Occipital lobe (tissue), 2 donors: Measurements from ENCODE around the gene TMEM33. TPM values are rescaled to one million over a fixed set of nuclear protein-coding genes. Genes with fewer than 3 reads are reported as not detected.
"Not testable (repeated sequence)": the region's sequence is repeated elsewhere in the genome, so short reads cannot be mapped to it uniquely, and the experiment has no call there.

Source experiments
- DNase-seq: peaks from one replicate; lab custom pipeline; 2025; lab: John Stamatoyannopoulos, UW
- total RNA-seq: library from RNA; depleted of rRNA; stranded (reverse); fragments of >200 nt; gene quantifications from one replicate; pipeline ENCODE4 v1.2.3, GENCODE V29; 2014

TMEM33 gene
- 60.5 TPM for total RNA-seq

GRCh38 chr4:41934901-41935651 is at the start of gene TMEM33:
Gene TMEM33, plus strand, starts transcription at chr4:41935429. Its CDS starts 56 bp downstream, at chr4:41935485.
- DNase-seq = peak; percentile 73

- no peak for DNase-seq
Observed at GRCh38 chr4:41885456-41885855, 49.8 kb upstream of the TMEM33 start.

GRCh38 chr4:41887277-41887676 is 48.0 kb upstream of the TMEM33 start:
- DNase-seq = no peak

- no peak for DNase-seq
Observed at GRCh38 chr4:41887821-41888686, 47.2 kb upstream of the TMEM33 start.

- no peak for DNase-seq
Observed at GRCh38 chr4:41888687-41889074, 46.5 kb upstream of the TMEM33 start.

GRCh38 chr4:41889317-41889716 is 45.9 kb upstream of the TMEM33 start:
- DNase-seq = no peak

- DNase-seq = no peak
Observed at GRCh38 chr4:41890085-41890484, 45.1 kb upstream of the TMEM33 start.

GRCh38 chr4:41896648-41897047 is 38.6 kb upstream of the TMEM33 start:
- DNase-seq = no peak

- DNase-seq = no peak
Observed at GRCh38 chr4:41897698-41898097, 37.5 kb upstream of the TMEM33 start.

GRCh38 chr4:41909136-41909535 is 26.1 kb upstream of the TMEM33 start:
- not testable (repeated sequence) for DNase-seq

GRCh38 chr4:41912546-41912945 is 22.7 kb upstream of the TMEM33 start:
- no peak for DNase-seq

- DNase-seq = no peak
Observed at GRCh38 chr4:41913509-41913908, 21.7 kb upstream of the TMEM33 start.

GRCh38 chr4:41918278-41918677 is 17.0 kb upstream of the TMEM33 start:
- DNase-seq = no peak

- DNase-seq = not testable (repeated sequence)
Observed at GRCh38 chr4:41920416-41920815, 14.8 kb upstream of the TMEM33 start.

- DNase-seq = no peak
Observed at GRCh38 chr4:41921476-41921875, 13.8 kb upstream of the TMEM33 start.

GRCh38 chr4:41927796-41928499 is 7.3 kb upstream of the TMEM33 start:
- DNase-seq = no peak

- no peak for DNase-seq
Observed at GRCh38 chr4:41930139-41930831, 4.9 kb upstream of the TMEM33 start.

GRCh38 chr4:41932988-41933387 is 2.2 kb upstream of the TMEM33 start:
- DNase-seq = no peak

- no peak for DNase-seq
Observed at GRCh38 chr4:41933997-41934503, 1.2 kb upstream of the TMEM33 start.

GRCh38 chr4:41934514-41934900 is 722 bp upstream of the TMEM33 start:
- DNase-seq = no peak

- DNase-seq = no peak
Observed at GRCh38 chr4:41935652-41936021, 408 bp downstream of the TMEM33 start.
